ENCODE data around the gene HIVEP3. TPM values are rescaled to one million over a fixed set of nuclear protein-coding genes. Genes with fewer than 3 reads are reported as not detected.

Gene HIVEP3
- total RNA-seq, 1 experiment from 2014 or later = 0.55 TPM

DNA sequence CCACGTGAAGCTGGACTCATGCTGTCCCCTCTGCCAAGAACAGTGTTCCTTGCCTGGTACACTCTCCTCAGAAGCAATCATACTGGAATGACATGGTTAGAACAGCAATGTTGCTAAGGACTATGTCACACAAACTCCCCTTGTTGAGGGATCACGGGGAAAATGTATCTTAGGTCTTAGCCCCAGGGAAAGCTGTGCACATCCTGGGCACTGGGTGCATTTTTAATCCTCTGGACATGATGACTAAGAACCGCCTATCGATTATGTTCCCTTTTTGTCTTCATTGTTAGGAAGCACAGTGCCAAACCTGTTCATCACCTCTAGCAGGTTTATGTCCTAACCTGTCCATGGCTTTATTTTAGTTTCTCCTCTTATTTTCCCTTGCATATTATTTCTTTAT, 115.1 kb downstream of the HIVEP3 start (continued):
- TF ChIP-seq, protein P1, sequence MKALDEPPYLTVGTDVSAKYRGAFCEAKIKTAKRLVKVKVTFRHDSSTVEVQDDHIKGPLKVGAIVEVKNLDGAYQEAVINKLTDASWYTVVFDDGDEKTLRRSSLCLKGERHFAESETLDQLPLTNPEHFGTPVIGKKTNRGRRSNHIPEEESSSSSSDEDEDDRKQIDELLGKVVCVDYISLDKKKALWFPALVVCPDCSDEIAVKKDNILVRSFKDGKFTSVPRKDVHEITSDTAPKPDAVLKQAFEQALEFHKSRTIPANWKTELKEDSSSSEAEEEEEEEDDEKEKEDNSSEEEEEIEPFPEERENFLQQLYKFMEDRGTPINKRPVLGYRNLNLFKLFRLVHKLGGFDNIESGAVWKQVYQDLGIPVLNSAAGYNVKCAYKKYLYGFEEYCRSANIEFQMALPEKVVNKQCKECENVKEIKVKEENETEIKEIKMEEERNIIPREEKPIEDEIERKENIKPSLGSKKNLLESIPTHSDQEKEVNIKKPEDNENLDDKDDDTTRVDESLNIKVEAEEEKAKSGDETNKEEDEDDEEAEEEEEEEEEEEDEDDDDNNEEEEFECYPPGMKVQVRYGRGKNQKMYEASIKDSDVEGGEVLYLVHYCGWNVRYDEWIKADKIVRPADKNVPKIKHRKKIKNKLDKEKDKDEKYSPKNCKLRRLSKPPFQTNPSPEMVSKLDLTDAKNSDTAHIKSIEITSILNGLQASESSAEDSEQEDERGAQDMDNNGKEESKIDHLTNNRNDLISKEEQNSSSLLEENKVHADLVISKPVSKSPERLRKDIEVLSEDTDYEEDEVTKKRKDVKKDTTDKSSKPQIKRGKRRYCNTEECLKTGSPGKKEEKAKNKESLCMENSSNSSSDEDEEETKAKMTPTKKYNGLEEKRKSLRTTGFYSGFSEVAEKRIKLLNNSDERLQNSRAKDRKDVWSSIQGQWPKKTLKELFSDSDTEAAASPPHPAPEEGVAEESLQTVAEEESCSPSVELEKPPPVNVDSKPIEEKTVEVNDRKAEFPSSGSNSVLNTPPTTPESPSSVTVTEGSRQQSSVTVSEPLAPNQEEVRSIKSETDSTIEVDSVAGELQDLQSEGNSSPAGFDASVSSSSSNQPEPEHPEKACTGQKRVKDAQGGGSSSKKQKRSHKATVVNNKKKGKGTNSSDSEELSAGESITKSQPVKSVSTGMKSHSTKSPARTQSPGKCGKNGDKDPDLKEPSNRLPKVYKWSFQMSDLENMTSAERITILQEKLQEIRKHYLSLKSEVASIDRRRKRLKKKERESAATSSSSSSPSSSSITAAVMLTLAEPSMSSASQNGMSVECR (CRISPR knock-in tag; IDR thresholded peaks at IDR 0.05; ENCODE audit: borderline replicate concordance) = no peak
- TF ChIP-seq ZNF138 (CRISPR knock-in tag; conservative IDR thresholded peaks at IDR 0.05) (no peak), KAT7 (CRISPR knock-in tag; IDR thresholded peaks at IDR 0.05; ENCODE audit: borderline replicate concordance) (no peak), ESRRA (CRISPR knock-in tag; IDR thresholded peaks at IDR 0.05; ENCODE audit: borderline replicate concordance) (no peak), CBFB (CRISPR knock-in tag; IDR thresholded peaks at IDR 0.05; ENCODE audit: low read depth) (no peak), FOXK1 (CRISPR knock-in tag; IDR thresholded peaks at IDR 0.05) (no peak), MYBL2 (CRISPR knock-in tag; IDR thresholded peaks at IDR 0.05) (no peak), NFATC4 (CRISPR knock-in tag; IDR thresholded peaks at IDR 0.05) (no peak), ZNF416 (CRISPR knock-in tag; IDR thresholded peaks at IDR 0.05) (no peak)
- TF ChIP-seq, protein P2, sequence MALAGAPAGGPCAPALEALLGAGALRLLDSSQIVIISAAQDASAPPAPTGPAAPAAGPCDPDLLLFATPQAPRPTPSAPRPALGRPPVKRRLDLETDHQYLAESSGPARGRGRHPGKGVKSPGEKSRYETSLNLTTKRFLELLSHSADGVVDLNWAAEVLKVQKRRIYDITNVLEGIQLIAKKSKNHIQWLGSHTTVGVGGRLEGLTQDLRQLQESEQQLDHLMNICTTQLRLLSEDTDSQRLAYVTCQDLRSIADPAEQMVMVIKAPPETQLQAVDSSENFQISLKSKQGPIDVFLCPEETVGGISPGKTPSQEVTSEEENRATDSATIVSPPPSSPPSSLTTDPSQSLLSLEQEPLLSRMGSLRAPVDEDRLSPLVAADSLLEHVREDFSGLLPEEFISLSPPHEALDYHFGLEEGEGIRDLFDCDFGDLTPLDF (CRISPR knock-in tag; IDR thresholded peaks at IDR 0.05) = no peak

DNA sequence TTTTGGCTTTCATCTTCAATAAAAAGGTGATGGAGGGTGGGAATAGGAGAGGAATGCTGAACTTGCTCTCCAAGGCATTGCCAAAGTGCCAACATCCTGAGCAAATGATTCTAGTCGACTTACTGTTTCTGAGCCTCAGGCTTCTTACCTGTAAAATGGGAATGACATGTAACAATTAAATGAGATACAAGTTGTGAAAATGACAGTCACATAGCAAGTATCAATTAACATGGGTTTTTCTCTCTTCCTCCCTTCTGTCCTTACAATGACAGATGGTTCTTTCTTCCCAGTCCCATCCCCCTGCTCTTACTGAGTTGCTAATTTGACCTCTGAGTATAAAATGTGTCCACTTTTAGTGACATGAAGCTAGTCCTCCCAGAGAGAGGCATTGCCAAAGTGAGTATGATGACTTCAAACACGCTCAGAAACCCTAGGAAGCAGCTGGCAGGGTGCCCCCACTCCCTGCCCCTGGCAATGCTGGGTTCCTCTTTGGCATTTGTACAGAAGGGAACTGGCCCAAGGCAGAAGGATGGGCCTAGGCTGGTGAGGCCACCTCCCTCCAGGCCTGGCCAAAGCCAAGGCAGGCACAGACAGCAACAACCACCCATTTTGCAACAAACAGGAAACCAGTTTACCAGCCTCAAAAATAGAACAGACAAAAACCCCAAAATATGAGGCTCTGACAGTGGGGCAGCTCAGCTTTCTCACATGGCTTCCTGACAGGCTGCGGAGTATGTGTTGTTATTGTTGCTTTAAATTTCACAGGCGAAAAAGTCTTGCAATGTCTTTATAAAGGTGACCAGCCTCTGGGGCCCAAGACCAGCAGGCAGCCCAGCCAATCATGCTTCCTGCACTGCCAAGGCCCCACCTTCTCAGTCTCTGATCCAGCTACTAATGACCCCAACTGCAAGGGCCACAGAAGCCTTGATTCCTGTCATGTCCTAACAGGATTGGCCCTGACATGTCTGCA, 115.9 kb downstream of the HIVEP3 start:
- CTCF ChIA-PET = interaction anchor here (0.8 kb wide), 1 partner anchor 10 kb away, joined by 3 read pairs; no protein-coding TSS in a partner anchor
- H3K9me3 Mint-ChIP-seq = no peaks in the 10 kb centered on the region
- ATAC-seq (no peak), DNase-seq (ENCODE audit: low spot score) (no peak)
- no peak overlapping the region for H3K27ac Mint-ChIP-seq
- no peaks in the 10 kb centered on the region for H3K27me3 Mint-ChIP-seq (ENCODE audit: low read depth)
- no peaks in the 10 kb centered on the region for H3K36me3 Mint-ChIP-seq
- 0 out of 2 replicates have a peak, but pooled peaks cover 3% of the 10 kb centered on the region for H3K4me1 Mint-ChIP-seq
- POLR2A ChIA-PET = interaction anchor here (0.7 kb wide), 1 partner anchor 10 kb away, joined by 3 read pairs; no protein-coding TSS in a partner anchor
- H3K4me3 Mint-ChIP-seq = no peak overlapping the region
- TF ChIP-seq ZNF416 (CRISPR knock-in tag; IDR thresholded peaks at IDR 0.05) (no peak), JAZF1 (CRISPR knock-in tag; IDR thresholded peaks at IDR 0.05) (no peak), ATF1 (CRISPR knock-in tag; IDR thresholded peaks at IDR 0.05) (no peak)
- TF ChIP-seq, protein P3, sequence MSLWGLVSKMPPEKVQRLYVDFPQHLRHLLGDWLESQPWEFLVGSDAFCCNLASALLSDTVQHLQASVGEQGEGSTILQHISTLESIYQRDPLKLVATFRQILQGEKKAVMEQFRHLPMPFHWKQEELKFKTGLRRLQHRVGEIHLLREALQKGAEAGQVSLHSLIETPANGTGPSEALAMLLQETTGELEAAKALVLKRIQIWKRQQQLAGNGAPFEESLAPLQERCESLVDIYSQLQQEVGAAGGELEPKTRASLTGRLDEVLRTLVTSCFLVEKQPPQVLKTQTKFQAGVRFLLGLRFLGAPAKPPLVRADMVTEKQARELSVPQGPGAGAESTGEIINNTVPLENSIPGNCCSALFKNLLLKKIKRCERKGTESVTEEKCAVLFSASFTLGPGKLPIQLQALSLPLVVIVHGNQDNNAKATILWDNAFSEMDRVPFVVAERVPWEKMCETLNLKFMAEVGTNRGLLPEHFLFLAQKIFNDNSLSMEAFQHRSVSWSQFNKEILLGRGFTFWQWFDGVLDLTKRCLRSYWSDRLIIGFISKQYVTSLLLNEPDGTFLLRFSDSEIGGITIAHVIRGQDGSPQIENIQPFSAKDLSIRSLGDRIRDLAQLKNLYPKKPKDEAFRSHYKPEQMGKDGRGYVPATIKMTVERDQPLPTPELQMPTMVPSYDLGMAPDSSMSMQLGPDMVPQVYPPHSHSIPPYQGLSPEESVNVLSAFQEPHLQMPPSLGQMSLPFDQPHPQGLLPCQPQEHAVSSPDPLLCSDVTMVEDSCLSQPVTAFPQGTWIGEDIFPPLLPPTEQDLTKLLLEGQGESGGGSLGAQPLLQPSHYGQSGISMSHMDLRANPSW (CRISPR knock-in tag; conservative IDR thresholded peaks at IDR 0.05; ENCODE audit: low read depth) = no peak
- TF ChIP-seq, protein P4, sequence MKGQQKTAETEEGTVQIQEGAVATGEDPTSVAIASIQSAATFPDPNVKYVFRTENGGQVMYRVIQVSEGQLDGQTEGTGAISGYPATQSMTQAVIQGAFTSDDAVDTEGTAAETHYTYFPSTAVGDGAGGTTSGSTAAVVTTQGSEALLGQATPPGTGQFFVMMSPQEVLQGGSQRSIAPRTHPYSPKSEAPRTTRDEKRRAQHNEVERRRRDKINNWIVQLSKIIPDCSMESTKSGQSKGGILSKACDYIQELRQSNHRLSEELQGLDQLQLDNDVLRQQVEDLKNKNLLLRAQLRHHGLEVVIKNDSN (CRISPR knock-in tag; IDR thresholded peaks at IDR 0.05) = no peak
- TF ChIP-seq, protein P5, sequence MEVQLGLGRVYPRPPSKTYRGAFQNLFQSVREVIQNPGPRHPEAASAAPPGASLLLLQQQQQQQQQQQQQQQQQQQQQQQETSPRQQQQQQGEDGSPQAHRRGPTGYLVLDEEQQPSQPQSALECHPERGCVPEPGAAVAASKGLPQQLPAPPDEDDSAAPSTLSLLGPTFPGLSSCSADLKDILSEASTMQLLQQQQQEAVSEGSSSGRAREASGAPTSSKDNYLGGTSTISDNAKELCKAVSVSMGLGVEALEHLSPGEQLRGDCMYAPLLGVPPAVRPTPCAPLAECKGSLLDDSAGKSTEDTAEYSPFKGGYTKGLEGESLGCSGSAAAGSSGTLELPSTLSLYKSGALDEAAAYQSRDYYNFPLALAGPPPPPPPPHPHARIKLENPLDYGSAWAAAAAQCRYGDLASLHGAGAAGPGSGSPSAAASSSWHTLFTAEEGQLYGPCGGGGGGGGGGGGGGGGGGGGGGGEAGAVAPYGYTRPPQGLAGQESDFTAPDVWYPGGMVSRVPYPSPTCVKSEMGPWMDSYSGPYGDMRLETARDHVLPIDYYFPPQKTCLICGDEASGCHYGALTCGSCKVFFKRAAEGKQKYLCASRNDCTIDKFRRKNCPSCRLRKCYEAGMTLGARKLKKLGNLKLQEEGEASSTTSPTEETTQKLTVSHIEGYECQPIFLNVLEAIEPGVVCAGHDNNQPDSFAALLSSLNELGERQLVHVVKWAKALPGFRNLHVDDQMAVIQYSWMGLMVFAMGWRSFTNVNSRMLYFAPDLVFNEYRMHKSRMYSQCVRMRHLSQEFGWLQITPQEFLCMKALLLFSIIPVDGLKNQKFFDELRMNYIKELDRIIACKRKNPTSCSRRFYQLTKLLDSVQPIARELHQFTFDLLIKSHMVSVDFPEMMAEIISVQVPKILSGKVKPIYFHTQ (CRISPR knock-in tag; IDR thresholded peaks at IDR 0.05) = no peak
- TF ChIP-seq, protein P6, sequence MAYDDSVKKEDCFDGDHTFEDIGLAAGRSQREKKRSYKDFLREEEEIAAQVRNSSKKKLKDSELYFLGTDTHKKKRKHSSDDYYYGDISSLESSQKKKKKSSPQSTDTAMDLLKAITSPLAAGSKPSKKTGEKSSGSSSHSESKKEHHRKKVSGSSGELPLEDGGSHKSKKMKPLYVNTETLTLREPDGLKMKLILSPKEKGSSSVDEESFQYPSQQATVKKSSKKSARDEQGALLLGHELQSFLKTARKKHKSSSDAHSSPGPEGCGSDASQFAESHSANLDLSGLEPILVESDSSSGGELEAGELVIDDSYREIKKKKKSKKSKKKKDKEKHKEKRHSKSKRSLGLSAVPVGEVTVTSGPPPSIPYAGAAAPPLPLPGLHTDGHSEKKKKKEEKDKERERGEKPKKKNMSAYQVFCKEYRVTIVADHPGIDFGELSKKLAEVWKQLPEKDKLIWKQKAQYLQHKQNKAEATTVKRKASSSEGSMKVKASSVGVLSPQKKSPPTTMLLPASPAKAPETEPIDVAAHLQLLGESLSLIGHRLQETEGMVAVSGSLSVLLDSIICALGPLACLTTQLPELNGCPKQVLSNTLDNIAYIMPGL (CRISPR knock-in tag; IDR thresholded peaks at IDR 0.05) = no peak

Data from WTC11 (cell line).